Nucleus accumbens (tissue), 56 donors: ENCODE results near the gene ATP6V0A4.
"Not testable (repeated sequence)": the region's sequence is repeated elsewhere in the genome, so short reads cannot be mapped to it uniquely, and the experiment has no call there.

ENCODE experiments used
- DNase-seq, 56 donors: peaks; one replicate each; lab custom pipeline; 2025; lab: John Stamatoyannopoulos, UW

The ATP6V0A4 gene

GRCh38 chr7:138752518-138753149, 45.4 kb downstream of the ATP6V0A4 start:
- DNase-seq = no peak

GRCh38 chr7:138750901-138751464, 47.0 kb downstream of the ATP6V0A4 start:
- DNase-seq = no peak

GRCh38 chr7:138750473-138750872, 47.5 kb downstream of the ATP6V0A4 start:
- no peak for DNase-seq

GRCh38 chr7:138749960-138750359, 48.0 kb downstream of the ATP6V0A4 start:
- DNase-seq = no peak

GRCh38 chr7:138748666-138749065, 49.3 kb downstream of the ATP6V0A4 start:
- DNase-seq = no peak

GRCh38 chr7:138746073-138746472, 51.9 kb downstream of the ATP6V0A4 start:
- no peak for DNase-seq

- no peak for DNase-seq
Measured at GRCh38 chr7:138745189-138745588, 52.8 kb downstream of the ATP6V0A4 start.

- DNase-seq = no peak
Measured at GRCh38 chr7:138741453-138741735, 56.6 kb downstream of the ATP6V0A4 start.

GRCh38 chr7:138739859-138740258, 58.1 kb downstream of the ATP6V0A4 start:
- no peak for DNase-seq

- peak in 55 of 56 donors; percentile 1 to 93 (median 67) for DNase-seq
Measured at GRCh38 chr7:138738551-138739335, 59.3 kb downstream of the ATP6V0A4 start.

- DNase-seq = no peak
Measured at GRCh38 chr7:138738114-138738513, 59.9 kb downstream of the ATP6V0A4 start.

- DNase-seq = no peak
Measured at GRCh38 chr7:138735399-138735798, 62.6 kb downstream of the ATP6V0A4 start.

- DNase-seq = not testable (repeated sequence)
Measured at GRCh38 chr7:138731733-138732132, 66.3 kb downstream of the ATP6V0A4 start.

GRCh38 chr7:138729444-138729843, 68.6 kb downstream of the ATP6V0A4 start:
- DNase-seq = no peak

- no peak for DNase-seq
Measured at GRCh38 chr7:138727336-138728099, 70.5 kb downstream of the ATP6V0A4 start.

GRCh38 chr7:138726288-138726687, 71.7 kb downstream of the ATP6V0A4 start:
- DNase-seq = no peak

GRCh38 chr7:138720286-138720685, 77.7 kb downstream of the ATP6V0A4 start:
- no peak for DNase-seq

GRCh38 chr7:138716889-138717288, 81.1 kb downstream of the ATP6V0A4 start:
- no peak for DNase-seq

- no peak for DNase-seq
Measured at GRCh38 chr7:138713191-138713590, 84.8 kb downstream of the ATP6V0A4 start.

GRCh38 chr7:138712652-138713051, 85.3 kb downstream of the ATP6V0A4 start:
- no peak for DNase-seq
